ENCODE results near the gene KCNG1.

KCNG1 gene

DNA sequence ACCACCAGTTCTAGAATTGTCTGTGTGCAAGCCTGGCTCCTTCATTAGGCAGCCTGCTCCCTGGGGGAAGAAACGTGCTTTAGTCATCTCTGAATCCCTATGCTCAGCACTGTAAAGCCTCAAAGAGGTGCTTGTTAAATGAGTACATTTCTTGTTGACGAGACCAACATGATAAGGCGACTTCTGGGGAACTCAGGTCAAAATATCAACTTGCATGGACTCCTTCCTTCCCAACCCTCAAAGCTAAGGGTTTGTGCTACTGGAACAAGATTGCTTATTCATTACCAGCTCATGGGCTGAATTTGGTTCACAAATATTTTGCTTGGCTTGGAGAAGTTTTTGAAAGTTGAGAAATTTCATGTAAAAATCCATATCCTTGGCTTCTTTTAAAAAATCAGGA lies 10.6 kb downstream of the KCNG1 start:
- no peak for FAIRE-seq

DNA sequence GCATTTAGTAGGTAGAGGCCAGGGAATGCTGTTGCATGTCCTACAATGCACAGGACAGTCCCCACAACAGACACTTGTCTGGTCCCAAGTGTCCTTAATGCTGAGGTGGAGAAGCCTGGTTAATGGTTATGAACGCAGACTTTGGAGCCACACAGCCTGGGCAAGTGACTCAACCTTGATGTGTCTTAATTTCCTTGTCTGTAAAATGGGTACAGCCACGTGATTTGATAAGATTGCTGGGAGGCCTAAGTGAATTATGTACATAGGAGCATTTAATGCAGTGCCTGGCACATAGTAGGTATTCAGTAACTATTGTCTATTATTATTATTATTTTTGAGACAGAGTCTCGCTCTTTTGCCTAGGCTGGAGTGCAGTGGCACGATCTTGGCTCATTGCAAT lies 11.4 kb downstream of the KCNG1 start:
- FAIRE-seq: no peak

DNA sequence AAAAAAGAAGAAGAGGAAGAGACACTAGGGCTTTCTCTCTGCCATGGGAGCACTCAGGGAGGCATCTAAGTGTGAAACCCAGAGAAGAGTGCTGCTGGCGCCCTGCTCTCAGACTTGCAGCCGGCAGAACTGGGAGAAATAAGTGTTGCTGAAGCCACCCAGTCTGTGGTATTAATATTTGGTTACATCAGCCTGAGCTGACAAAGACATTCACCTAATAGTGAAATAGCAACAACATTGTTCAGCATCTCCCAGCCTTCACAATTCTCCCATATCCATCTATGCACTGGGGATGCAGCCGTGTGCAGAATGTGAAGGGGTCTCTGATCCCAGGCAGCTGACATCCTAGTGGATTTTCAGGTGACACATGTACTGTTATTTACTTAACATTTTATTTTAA lies 12.0 kb downstream of the KCNG1 start:
- no peak for FAIRE-seq

DNA sequence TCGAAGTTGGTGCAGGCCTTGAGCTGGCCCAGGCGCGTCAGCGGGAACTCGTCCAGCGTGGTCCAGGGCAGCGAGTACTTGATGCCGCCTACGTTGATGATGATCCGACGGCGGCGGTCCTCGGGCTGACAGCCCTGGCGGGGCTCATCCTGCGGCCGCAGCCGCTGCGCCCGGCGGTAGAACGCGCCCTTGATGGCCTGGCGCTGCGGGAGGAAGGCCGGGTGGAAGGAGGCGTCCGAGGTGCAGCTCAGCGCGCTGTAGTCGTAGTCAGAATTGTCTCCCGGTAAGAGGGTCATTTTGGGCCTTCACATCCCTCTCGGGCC lies 12.9 kb downstream of the KCNG1 start:
- no peak for FAIRE-seq

DNA sequence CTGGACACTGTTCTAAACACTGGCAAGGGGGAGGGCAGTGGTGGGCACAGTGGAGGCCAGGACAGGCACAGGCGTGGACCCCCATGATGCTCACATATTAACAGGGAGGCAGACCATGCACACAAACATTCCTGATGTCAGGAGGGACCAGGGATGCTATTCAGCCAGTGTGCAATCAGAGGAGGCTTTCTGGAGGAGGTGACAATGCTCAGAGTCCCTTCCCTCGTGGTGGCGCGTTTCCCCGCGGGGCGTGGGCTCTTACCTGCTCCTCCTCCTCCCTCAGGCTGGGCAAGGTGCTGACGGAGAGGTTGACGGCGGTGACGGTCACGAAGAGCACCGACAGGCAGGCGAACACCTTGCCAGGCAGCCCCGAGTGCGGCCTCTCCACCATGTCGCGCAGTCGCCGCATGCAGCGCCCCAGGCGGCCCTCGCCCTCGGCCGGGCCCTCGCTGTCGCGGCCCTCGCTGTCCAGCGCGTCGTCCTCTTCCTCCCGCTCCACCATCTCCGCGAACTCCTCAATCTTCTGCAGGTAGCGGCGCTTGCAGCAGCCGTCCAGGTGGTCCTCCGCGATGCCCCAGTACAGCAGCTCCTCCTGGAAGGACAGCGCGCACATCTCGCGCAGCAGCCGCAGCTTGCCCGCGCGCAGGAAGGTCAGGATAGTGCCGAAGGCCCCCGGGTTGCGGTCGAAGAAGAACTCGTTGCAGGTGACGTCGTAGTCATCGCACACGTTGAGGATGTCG lies 13.4 kb downstream of the KCNG1 start:
- no peak for FAIRE-seq

DNA sequence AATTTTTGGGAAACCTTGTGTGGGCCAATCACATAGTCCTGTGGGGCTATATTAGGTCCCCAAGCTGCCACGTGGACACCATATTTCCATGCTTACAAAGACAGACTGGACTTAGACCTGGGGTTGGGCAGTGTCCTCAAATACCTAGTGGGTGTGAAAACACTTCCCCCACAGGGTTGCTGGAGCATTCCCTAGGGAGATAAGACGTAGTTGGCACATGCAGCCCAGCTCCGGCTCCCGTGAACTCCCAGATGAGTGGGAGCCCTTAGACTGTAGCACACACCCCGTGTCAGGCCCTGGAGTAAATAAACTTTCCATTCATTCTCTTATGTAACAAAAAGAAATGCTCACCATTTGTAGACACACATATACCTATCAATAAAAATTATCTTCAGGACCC lies 14.2 kb downstream of the KCNG1 start:
- no peak for FAIRE-seq

DNA sequence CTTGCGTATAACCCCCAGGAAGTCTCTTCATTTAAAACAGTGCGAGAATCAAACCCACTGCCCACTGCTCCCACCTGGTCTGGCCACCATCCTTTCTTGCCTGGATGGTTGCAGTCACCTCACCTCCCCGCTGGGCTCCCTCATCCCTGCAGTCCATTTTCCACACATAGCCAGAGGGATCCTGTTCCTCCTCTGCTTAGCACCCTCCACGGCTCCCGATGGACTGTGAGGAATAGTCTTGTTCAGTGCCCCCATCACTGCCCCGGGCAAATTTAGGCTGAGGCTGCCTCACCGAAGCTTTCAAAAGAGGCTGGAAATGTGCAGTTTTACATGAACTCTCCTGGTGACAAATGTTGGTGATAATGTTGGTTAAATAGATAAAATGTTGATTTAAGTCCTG lies 17.7 kb downstream of the KCNG1 start:
- no peak for FAIRE-seq

DNA sequence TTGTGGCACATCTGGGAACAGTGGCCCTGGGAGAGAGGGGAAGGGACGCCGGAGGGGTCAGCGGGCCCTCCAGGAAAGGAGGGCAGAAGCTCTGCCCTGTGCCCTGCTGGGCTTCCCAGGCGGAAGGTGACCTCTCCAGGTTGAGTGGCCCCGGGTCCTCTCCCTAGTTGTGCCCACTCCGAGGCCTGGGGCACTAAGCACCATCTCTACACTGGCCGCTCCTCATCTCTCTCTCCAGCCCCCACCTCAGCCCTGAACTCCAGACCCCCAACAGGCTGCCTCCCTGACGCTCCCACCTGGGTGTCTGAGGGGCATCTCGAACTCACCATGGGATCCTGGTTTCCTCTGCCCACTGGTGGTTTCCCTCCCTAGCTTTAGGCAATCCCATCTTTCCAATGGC lies 18.1 kb downstream of the KCNG1 start:
- no peak for FAIRE-seq

DNA sequence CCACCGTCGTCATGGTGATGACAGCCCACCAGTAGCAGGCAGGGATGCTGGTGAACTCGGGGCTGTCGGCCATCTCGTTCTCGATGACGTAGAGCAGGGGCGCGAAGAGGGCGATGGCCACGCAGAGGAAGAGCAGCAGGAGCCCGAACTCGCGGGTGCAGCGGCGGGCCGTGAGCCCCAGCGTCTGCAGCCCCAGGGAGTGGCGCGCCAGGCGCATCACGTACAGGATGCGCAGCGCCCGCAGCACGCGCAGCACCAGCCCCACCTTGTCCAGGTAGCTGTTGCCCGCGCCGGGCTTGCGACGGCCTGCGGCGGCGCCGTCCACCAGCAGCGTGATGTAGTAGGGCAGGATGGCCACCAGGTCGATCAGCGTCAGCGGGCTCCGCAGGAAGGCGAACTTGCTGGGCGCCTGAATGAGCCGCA lies 18.6 kb downstream of the KCNG1 start:
- no peak for FAIRE-seq

DNA sequence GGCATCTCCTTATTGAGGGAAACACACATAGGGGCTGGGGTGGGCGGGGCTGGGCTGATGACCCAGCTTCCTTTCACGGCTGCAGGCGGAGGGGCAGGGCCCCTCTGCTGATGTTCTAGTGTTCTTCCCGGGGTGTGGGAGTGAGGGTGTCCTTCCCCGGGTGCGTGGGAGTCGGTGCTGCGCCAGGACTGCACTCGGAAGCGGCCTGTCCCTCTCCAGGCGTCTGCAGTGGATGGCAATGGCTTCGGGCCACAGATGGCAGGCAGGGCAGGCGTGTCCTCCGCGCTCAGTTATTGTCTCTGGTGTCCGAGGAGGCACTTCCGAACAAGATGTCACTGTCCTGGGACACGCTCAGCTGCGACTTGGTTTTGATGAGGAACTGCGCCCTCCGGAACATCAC lies 19.2 kb downstream of the KCNG1 start:
- no peak for FAIRE-seq

DNA sequence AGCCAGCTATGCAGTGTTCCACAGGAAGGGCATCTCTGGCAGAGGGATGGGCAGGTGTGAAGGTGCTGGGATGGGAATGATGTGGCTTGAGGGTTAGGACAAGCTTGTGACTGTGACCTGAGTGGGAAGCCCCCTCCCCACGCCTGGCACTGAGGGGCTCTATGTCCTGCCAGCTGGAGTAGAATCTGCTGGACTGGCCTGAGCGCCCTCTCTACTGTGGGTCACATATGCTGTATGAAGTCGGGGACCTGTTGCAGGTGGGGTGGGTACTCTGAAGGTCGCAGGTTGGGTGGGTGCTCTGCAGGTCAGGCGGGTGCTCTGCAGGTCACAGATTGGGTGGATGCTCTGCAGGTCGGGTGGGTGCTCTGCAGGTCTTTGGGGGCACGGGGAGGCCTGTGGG lies 20.3 kb downstream of the KCNG1 start:
- FAIRE-seq: no peak

DNA sequence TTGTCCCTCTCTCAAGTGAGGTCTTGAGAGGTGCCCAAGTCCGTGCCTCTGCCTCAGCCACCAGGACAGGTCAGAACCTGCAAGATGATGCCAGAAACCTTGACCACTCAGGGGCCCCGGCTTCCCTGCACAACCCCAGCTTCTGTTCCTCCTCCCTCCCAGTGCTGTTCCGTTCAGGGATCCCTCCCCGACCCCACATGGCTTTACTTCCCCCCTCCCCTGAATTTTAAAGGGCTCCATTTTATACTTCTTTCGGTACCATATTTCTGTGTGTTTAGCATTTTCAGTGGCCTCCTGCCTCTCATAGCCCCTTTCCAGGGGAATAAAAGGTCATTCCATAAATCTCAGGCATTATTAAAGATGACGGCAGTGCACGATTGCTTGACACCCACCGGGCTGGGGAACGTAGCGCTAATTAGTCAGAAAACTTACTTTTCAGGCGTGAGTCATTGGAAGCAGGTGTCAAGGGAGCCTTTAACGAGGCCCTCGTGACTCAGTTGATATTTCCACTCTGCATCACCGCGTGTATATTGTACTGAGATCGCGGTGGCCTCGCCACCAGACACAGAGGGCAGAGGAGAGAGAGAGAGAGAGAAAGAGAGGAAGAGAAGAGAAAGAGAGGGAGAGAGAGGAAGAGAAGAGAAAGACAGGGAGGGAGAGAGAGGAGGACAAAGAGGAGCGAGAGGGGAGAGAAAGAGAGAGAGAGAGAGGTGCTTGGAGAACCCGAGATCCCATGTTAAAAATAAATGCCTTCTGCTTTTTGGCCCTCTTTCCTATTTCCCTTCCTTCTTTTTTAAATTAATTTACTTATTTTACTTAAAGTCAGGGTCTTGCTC lies 21.3 kb downstream of the KCNG1 start:
- no peak for FAIRE-seq

DNA sequence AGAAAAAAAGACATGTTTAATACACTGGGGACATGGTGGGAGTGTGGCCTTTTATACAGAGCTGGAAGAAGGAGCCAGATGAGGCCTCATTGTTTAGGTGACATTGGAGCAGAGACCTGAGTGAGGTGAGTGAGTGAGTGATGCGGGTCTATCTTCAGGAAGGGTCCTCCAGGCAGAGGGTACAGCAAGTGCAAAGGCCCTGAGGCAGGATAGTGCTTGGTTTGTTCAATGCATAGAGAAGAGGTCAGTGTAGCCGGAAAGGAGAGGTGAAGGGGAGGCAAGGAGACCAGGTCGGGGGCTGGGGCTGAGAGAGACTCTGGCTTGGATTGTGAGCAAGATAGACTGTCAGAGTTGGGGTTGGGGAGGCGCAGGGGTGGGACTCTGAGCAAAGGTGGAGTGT lies 23.6 kb downstream of the KCNG1 start:
- no peak for FAIRE-seq

DNA sequence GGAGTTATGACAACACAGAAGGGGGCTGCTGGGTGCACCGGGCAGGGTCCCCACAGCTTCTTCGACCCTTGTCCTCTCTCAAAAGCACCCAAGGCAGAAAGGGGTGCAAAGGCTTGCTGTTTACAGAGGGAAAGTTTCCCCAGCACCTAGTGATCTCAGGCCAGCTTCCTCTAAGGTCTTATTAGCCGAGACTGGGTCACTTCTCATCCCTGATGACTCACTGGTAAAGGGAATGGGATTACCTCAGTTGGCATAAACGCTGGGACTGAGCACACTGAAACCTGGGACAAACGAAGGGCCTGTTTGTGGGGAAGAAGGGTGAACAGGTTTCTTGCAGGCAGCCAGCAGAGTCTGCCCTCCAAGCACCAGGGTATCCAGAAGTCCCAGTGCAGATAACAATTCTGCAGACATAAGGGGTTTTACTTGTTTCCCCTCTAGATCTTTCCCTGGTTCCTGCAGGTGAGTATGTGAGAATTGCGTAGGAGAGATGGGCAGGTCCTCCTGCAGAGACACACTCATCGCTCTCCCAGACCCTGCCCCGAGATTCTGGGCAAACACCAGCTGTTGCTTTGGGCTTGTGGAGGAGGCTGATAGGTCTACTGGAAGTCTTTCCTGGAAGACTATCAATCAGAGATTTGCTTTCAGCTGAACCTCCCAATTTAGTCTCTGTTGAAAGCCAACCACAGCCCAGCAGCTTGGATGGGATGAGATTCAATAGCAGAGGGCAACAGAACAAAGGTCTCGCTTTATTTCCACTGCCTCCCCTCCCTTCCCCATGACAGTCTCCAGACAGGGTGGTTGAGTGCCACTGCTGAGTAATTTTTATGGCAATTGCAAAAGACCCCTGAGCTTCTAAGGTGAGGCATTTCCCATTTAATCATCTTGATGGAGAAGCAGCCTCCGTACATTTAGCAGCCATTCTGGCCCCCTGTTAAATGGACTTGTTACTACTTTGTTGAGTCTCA lies 25.7 kb downstream of the KCNG1 start:
- no peak for FAIRE-seq

DNA sequence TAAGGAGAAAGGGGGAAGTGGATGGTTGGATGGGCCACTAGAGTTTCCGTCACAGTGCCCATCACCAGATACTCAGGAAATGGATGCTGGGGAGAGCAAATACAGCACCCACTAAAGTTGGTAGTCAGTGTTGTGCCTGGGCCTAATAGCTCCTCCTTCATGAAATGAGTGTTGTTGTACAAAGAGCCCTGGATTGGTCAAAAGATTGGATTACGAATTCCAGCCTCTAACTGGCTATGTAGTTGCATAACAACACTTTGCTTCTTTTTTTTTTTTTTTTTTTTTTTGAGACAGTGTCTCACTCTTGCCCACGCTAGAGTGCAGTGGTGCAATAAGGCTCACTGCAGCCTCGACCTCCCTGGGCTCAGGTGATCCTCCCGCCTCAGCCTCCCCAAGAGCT lies 27.4 kb downstream of the KCNG1 start:
- no peak for FAIRE-seq

DNA sequence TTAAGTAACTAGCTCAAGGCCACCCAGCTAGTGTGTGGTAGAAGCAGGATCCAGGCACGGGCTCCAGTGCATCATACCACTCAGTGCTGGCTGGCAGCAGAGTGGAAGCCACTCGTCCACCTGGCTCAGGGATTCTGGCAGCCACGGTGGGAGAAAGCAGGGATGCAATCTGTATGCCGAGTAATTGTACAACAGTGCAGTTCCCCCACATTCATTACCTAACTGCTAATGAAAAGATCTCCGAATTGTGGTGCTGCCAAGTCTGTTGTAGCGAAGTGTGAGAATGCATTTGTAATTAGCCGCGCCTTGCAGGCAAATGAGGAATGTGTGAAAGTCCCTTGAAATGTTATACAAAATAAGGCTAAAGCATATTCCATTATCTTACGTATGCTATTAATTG lies 29.0 kb downstream of the KCNG1 start:
- no peak for FAIRE-seq

DNA sequence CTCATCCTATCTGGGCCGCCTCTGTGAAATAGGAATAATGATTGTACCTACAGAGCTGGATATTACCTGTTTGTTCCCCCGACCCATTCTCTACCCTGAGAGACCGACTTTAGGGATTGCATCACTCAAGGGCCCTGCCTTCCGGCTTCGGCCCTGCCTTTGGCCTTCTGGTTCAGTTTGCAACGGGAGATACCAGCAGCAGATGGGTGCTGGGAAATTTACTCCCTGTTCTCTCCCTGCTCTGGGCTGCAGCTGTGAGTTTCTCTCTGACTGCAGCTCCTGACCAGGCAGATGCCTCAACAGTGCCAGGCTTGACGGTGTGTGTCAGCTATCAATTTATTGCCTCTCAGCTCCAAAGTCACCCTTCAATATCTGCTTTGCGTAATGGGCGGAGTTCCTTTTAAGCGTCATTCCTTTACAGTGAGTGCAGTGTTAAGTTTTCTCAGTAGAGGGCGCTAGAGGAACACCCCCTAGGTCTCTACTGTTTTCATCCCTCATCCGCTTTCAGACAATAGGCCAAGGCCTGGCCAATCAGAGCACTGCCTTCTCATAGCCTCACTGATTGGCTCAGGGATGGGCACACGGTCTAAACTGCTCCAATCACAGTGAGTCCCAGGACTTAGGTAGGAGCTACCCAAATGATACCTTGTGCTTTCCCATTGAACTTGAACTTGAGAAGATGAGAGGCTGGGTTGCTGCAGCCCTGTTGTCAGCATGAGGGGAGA lies 30.0 kb downstream of the KCNG1 start:
- no peak for FAIRE-seq

DNA sequence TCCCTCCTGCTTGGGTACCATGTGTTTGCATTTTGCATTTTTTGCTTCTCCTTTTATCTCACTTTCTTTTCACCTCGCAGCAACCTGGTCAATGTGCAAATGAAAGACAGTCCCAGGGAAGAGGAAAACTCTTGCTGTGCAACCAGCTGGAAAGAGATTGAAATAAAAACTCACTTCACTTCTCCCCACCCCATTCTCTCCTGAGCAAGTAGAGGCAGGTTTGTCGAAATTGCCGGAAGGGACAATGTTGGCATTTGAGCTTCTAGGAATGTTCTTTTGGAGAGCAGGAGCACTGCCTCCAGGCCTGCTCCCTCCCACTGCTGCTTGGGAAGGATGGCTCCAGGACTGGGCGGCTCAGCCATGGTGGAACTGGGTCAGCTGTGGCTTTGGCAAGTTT lies 30.6 kb downstream of the KCNG1 start:
- FAIRE-seq: no peak

DNA sequence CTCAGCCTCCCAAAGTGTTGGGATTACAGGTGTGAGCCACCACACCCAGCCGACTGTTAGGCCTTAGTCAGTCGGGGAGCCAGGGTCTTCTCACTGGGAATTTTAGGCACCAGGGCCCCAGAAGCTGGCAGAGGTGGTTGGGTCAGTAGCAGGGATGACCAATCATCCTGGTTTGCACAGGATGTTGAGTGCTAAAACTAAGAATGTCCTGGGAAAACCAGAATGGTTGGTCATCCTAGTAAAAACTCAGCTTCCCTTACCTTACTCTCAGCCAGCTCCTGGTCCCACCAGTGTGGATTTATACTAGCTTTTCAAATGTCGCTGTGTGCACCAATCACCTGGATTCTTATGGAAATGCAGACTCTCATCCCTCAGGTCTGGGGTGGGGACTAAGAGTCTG lies 31.8 kb downstream of the KCNG1 start:
- FAIRE-seq: no peak

DNA sequence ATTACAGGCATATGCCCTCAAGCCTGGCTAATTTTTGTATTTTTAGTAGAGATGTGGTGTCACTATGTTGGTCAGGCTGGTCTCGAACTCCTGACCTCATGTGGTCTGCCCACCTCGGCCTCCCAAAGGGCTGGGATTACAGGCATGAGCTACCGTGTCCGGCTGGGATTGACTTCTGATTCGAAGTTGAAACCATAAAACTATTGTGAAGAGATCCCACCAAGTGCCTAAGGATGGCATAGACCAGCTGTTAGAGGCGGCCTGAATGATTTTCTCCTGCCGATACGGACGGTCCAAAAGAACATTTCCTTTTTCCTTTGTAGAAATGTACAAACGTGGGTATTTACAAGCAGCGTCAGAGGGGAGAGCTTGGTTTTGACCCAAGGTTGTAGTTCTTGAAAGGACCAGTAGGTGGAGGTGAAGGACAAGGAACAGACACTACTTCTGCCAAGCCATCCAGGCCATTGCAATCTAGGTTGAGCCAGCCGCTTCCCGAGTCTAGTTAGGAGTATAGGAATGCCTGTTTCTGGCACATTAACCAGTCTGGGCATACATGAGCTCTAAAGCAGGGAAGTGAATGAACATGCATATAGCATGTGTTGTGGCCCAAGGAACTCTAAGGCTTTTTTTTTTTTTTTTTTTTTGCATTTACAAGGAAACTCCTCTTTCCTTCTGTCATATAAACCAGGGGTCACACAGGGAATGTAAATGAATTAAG lies 35.3 kb downstream of the KCNG1 start:
- FAIRE-seq: peak; percentile 80

DNA sequence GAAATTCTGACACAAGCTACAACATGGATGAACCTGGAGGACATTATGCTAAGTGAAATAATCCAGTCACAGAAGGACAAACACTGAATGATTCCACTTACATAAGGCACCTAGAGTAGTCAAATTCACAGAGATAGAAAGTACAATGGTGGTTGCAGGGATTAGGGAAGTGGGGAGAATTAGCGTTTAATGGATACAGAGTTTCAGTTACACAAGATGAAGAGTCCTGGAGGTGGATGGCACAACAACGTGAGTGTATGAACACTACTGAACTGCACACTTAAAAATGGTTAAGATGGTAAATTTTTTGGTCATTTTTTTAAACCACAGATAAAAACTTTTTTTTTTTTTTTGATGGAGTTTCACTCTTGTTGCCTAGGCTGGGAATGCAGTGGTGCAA lies 39.6 kb downstream of the KCNG1 start:
- no peak for FAIRE-seq

DNA sequence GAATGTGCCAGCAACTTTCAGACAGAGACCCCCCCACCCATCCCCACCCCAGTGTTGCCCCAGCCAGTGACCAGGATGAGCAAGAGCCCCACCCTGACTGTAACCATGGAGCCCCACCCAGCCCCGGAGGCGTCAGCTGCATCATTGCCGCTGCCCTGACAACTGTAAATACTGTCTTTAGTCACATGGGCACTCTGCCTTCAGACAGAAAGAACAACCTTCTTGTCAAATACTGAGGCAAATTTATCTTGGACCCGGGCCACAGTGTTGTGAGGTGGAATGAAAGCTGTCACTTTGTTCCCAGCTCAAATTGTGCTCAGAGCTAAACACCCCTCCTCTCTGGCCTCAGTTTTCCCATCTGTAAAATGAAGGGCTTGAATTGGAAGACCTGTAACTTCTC lies 40.5 kb downstream of the KCNG1 start:
- no peak for FAIRE-seq
